K562 (cell line): Measurements from ENCODE around the gene RPL7L1. TPM values are rescaled to one million over a fixed set of nuclear protein-coding genes. Genes with fewer than 3 reads are reported as not detected.

Experiments
- ATAC-seq: fragments of 200-7000 bp; cut with Tn5 transposase; 3 replicates; pipeline ENCODE4 v1.9.1; 2020; ENCODE audit warnings: moderate library complexity
- BruUV-seq: library from RNA; stranded (reverse); fragments of 400-500 nt; replicated peaks from 2 replicates; lab custom pipeline; 2021; lab: Mats Ljungman, UMichigan
- CTCF ChIA-PET: fragments of 300-600 bp; formaldehyde crosslinking; extraction: SDS; loops from one replicate; lab custom pipeline; 2021; ENCODE audit warnings: low intra/inter-chr PET ratio; lab: Yijun Ruan, JAX
- POLR2A ChIA-PET: fragments of 300-600, 350-650 bp; sonication (Branson Sonifier 250); formaldehyde crosslinking; extraction: SDS; loops from one replicate; lab custom pipeline; 2021; ENCODE audit warnings: antibody characterized with exemption, inconsistent platforms; lab: Yijun Ruan, JAX
- DNase-seq, 4 experiments: peaks; one replicate each; pipeline versions ENCODE4 v3.0.0 to v3.0.0-alpha.2; 2011 to 2018; ENCODE audit warnings: low spot score in 3 of 4, mixed read lengths in 3 of 4; ENCODE audit errors: extremely low read depth in 1 of 4
- FAIRE-seq: peaks from 2 replicates; lab custom pipeline; 2011; peaks lifted over from hg19 to GRCh38; lab: Jason Lieb, UNC
- H2AFZ ChIP-seq: 2 replicates; pipeline ENCODE4 v1.6.0; 2011; ENCODE audit warnings: low read depth, low read length, control low read depth, inconsistent platforms
- H3K27ac ChIP-seq: fragments of 200-600 bp; 3 replicates; pipeline ENCODE4 v1.8.0; 2011; ENCODE audit warnings: low read depth, mild to moderate bottlenecking, control low read depth, inconsistent platforms, low read length, moderate library complexity, mixed read lengths; ENCODE audit errors: extremely low read depth
- H3K27me3 ChIP-seq, 2 experiments: fragments of 300-600 bp in 1 of 2; 2 replicates in 1 of 2; 3 replicates in 1 of 2; pipeline versions ENCODE4 v1.6.0 to v1.8.0; 2011; ENCODE audit warnings: inconsistent platforms in 2 of 2, low read length in 2 of 2, mild to moderate bottlenecking in 1 of 2, mixed read lengths in 1 of 2, moderate library complexity in 1 of 2; ENCODE audit not compliant: control insufficient read depth in 2 of 2, insufficient read depth in 2 of 2
- H3K36me3 ChIP-seq: fragments of 300-600 bp; 3 replicates; pipeline ENCODE4 v1.8.0; 2011; ENCODE audit warnings: mild to moderate bottlenecking, low read length, inconsistent platforms; ENCODE audit not compliant: control insufficient read depth, insufficient read depth
- H3K4me1 ChIP-seq, 2 experiments: fragments of 200-600 bp in 1 of 2; replicated peaks in 1 of 2; 2 replicates in 1 of 2; 3 replicates in 1 of 2; pipeline versions ENCODE4 v1.5.1 to v1.8.0; 2011; ENCODE audit warnings: inconsistent platforms in 2 of 2, low read length in 2 of 2, mild to moderate bottlenecking in 1 of 2, mixed read lengths in 1 of 2, moderate library complexity in 1 of 2; ENCODE audit not compliant: control insufficient read depth in 2 of 2, insufficient read depth in 2 of 2
- H3K4me2 ChIP-seq: 2 replicates; pipeline ENCODE4 v1.6.1; 2011; ENCODE audit warnings: low read length, control low read depth, inconsistent platforms, mixed read lengths; ENCODE audit not compliant: insufficient read depth
- H3K4me3 ChIP-seq: fragments of 200-600 bp; sonication (generic), shearing (Covaris generic); 2 replicates; pipeline ENCODE4 v1.5.1; 2016; ENCODE audit warnings: control low read depth, inconsistent platforms
- H3K79me2 ChIP-seq: fragments of 200-600 bp; 3 replicates; pipeline ENCODE4 v1.8.0; 2011; ENCODE audit warnings: low read length, inconsistent platforms; ENCODE audit not compliant: control insufficient read depth, insufficient read depth
- H3K9ac ChIP-seq, 2 experiments: 2 replicates each; pipeline versions ENCODE4 v1.6.0 to v1.6.1; 2011; ENCODE audit warnings: low read depth in 2 of 2, low read length in 2 of 2, control low read depth in 1 of 2, inconsistent platforms in 1 of 2, mild to moderate bottlenecking in 1 of 2, mixed read lengths in 1 of 2; ENCODE audit not compliant: insufficient read depth in 1 of 2
- H3K9me1 ChIP-seq: one replicate; pipeline ENCODE4 v1.6.0; 2011; ENCODE audit warnings: inconsistent platforms, mild to moderate bottlenecking, low read length, moderate library complexity; ENCODE audit not compliant: control insufficient read depth, insufficient read depth
- H3K9me3 ChIP-seq: replicated peaks from 2 replicates; pipeline ENCODE4 v1.5.1; 2011; ENCODE audit warnings: low read depth, low read length, inconsistent platforms; ENCODE audit not compliant: control insufficient read depth, insufficient read depth
- H4K20me1 ChIP-seq: replicated peaks from 2 replicates; pipeline ENCODE4 v1.6.1; 2011; ENCODE audit warnings: low read length, inconsistent platforms, mixed read lengths; ENCODE audit not compliant: control insufficient read depth, insufficient read depth
- WGBS: fragments of 100-300 bp; shearing (Covaris generic); methylation state at CpG from one replicate; pipeline ENCODE4 v1.1.6; 2016; ENCODE audit warnings: low coverage, mixed read lengths; ENCODE audit not compliant: insufficient coverage; ENCODE audit errors: missing lambda C conversion rate; 5-methylcytosine and 5-hydroxymethylcytosine counted together
- in situ Hi-C: fragments of 300-500 bp; cut with MboI; formaldehyde crosslinking; loops from 4 replicates; pipeline ENCODE4 v1.15.0; 2018; ENCODE audit warnings: inconsistent platforms, mixed read lengths
- intact Hi-C: fragments of 100-400 bp; cut with micrococcal nuclease; formaldehyde crosslinking; loops from 2 replicates; pipeline ENCODE4 v1.14.2; 2022
- polyA plus RNA-seq, 8 experiments: library from polyadenylated mRNA; depleted of rRNA in 4 of 8; stranded (reverse) in 5 of 8; unstranded in 3 of 8; fragments of >200 nt; fragmentation: Nextera tagmentation in 2 of 8; fragmentation: Illumina TruSeq in 1 of 8; extraction: Ambion mirVana in 2 of 8; extraction: Trizol in 1 of 8; gene quantifications; 2 replicates each; pipeline versions ENCODE4 v1.2.1 to v1.2.3, GENCODE V29; 2011 to 2014; ENCODE audit warnings: inconsistent platforms in 1 of 8, missing spikeins in 1 of 8
- total RNA-seq, 7 experiments: library from RNA; depleted of rRNA in 6 of 7; stranded (reverse); fragments of >200 nt in 6 of 7; fragmentation: Illumina TruSeq in 2 of 7; extraction: Trizol in 2 of 7; gene quantifications; 2 replicates each; pipeline versions ENCODE4 v1.2.1 to v1.2.3, GENCODE V29; 2011 to 2021; ENCODE audit warnings: low replicate concordance in 1 of 7
- TF ChIP-seq, protein P1 (sequence below): sonication (generic); formaldehyde crosslinking; IDR thresholded peaks from 2 replicates; pipeline ENCODE4 v1.8.0; 2022; ENCODE audit warnings: mild to moderate bottlenecking, missing genetic modification reagents

The RPL7L1 gene
- total and polyA plus RNA-seq, 9 of the 15 experiments (the other 6 are each of a cell fraction or from before 2014, with no cell fraction given), result 129 to 259 (median 164) TPM

GRCh38 chr6:42938428-42938796 lies 59.0 kb downstream of the RPL7L1 start:
- ATAC-seq (no peak), DNase-seq (peak in 1 of 4 experiments; percentile 6), FAIRE-seq (no peak)
- no peak overlapping the region for H3K27ac ChIP-seq
- H3K4me1 ChIP-seq, result no peaks in the 10 kb centered on the region
- H3K4me3 ChIP-seq, result no peak overlapping the region
- TF ChIP-seq, protein P1, sequence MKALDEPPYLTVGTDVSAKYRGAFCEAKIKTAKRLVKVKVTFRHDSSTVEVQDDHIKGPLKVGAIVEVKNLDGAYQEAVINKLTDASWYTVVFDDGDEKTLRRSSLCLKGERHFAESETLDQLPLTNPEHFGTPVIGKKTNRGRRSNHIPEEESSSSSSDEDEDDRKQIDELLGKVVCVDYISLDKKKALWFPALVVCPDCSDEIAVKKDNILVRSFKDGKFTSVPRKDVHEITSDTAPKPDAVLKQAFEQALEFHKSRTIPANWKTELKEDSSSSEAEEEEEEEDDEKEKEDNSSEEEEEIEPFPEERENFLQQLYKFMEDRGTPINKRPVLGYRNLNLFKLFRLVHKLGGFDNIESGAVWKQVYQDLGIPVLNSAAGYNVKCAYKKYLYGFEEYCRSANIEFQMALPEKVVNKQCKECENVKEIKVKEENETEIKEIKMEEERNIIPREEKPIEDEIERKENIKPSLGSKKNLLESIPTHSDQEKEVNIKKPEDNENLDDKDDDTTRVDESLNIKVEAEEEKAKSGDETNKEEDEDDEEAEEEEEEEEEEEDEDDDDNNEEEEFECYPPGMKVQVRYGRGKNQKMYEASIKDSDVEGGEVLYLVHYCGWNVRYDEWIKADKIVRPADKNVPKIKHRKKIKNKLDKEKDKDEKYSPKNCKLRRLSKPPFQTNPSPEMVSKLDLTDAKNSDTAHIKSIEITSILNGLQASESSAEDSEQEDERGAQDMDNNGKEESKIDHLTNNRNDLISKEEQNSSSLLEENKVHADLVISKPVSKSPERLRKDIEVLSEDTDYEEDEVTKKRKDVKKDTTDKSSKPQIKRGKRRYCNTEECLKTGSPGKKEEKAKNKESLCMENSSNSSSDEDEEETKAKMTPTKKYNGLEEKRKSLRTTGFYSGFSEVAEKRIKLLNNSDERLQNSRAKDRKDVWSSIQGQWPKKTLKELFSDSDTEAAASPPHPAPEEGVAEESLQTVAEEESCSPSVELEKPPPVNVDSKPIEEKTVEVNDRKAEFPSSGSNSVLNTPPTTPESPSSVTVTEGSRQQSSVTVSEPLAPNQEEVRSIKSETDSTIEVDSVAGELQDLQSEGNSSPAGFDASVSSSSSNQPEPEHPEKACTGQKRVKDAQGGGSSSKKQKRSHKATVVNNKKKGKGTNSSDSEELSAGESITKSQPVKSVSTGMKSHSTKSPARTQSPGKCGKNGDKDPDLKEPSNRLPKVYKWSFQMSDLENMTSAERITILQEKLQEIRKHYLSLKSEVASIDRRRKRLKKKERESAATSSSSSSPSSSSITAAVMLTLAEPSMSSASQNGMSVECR (CRISPR knock-in tag), result no peak
- intact Hi-C loops, result no loop called here
- no peak overlapping the region for H3K4me2 ChIP-seq
- no peaks in the 10 kb centered on the region for H3K9me3 ChIP-seq
- ChIA-PET CTCF (no interaction called here), POLR2A (interaction anchor here (0.5 to 2.8 kb wide), 3 partner anchors 9 to 638 kb away, joined by 3 to 30 read pairs (median 3); partner anchors contain the start of gene CNPY3)
- no peaks in the 10 kb centered on the region for H3K9me1 ChIP-seq
- no peaks in the 10 kb centered on the region; the same call in 1 of the 2 replicates for H4K20me1 ChIP-seq
- peaks cover 67% of the 10 kb centered on the region for H3K36me3 ChIP-seq
- no peak overlapping the region for H2AFZ ChIP-seq
- no peak overlapping the region for H3K9ac ChIP-seq
- no peaks in the 10 kb centered on the region for H3K27me3 ChIP-seq
- in situ Hi-C loops, result no loop called here
- H3K79me2 ChIP-seq, result peaks cover 6% of the 10 kb centered on the region; the same call in 1 of the 3 replicates
- WGBS, result 82% methylated on average over 5 of the region's 5 CpGs
- no TSS peak for BruUV-seq
